T-helper 1 cell treated with Interleukin-12 subunit alpha and Interleukin-12 subunit beta and Interleukin-4 antibody, amounts not matched to agents 30 μg/mL and 1 μg/mL, for 36 hours (primary cell): ENCODE data around the gene PRICKLE2.

Experiments used
- H3K27ac Mint-ChIP-seq: one replicate; pipeline ENCODE4 v1.8.0; 2021; ENCODE audit warnings: mild to moderate bottlenecking, mixed read lengths
- H3K27me3 Mint-ChIP-seq: one replicate; pipeline ENCODE4 v1.8.0; 2021; ENCODE audit warnings: low read depth, mixed read lengths
- H3K36me3 Mint-ChIP-seq: one replicate; pipeline ENCODE4 v1.8.0; 2021; ENCODE audit warnings: low read depth, mixed read lengths
- H3K4me1 Mint-ChIP-seq: one replicate; pipeline ENCODE4 v1.8.0; 2021; ENCODE audit warnings: low read depth, mixed read lengths
- H3K4me3 Mint-ChIP-seq: one replicate; pipeline ENCODE4 v1.8.0; 2021; ENCODE audit warnings: mild to moderate bottlenecking, moderate library complexity, mixed read lengths
- H3K9me3 Mint-ChIP-seq: one replicate; pipeline ENCODE4 v1.8.0; 2021; ENCODE audit warnings: mixed read lengths

PRICKLE2 gene

GRCh38 chr3:64238971-64239667 is 13.9 kb upstream of the PRICKLE2 start:
- Mint-ChIP-seq H3K27ac (no peak overlapping the region), H3K27me3 (no peaks in the 10 kb centered on the region), H3K4me1 (no peaks in the 10 kb centered on the region), H3K9me3 (no peaks in the 10 kb centered on the region), H3K36me3 (no peaks in the 10 kb centered on the region), H3K4me3 (no peak overlapping the region)

DNA sequence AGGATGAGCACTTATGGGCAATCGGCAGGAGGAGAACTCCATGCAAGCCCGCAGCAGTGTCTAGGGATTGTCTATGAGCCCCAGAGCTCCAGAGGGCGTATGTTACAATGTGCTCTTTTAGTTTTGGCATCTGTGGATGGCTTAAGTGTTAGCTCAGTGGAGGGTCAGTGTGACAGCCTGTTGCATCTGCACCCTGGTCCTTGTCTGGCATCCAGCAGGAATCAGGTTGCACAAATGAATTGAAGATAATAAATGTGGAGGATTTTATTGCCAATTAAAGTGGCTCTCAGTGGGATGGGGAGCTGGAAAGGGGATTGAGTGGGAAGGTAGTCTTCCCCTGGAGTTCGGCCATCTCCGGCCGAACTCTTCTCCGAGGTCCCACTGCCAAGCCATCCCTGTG is 11.8 kb upstream of the PRICKLE2 start:
- Mint-ChIP-seq H3K36me3 (no peaks in the 10 kb centered on the region), H3K4me3 (no peak overlapping the region), H3K4me1 (no peaks in the 10 kb centered on the region), H3K27me3 (no peaks in the 10 kb centered on the region), H3K9me3 (no peaks in the 10 kb centered on the region), H3K27ac (no peak overlapping the region)

DNA sequence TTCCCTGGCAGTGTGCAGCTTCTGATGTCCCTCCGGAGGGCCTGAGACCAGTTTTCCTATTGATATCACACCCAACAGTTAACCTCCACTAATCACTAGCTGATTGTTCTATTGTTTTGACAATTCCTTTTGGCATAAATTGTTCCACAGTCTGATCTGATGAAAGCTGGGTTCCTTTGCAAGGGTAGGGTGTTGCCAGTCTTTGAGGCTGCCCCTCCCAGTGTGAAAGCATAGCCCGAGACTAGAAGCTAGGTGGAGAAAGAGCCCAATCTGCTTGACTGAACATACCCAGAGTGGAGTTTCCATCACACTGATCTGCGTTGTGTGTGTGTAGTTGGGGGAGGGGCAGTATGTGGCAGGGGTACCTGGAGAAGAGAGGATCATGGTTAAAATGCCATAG is 10.3 kb upstream of the PRICKLE2 start:
- H3K36me3 Mint-ChIP-seq = no peaks in the 10 kb centered on the region
- no peak overlapping the region for H3K4me3 Mint-ChIP-seq
- no peak overlapping the region for H3K27ac Mint-ChIP-seq
- no peaks in the 10 kb centered on the region for H3K4me1 Mint-ChIP-seq
- no peaks in the 10 kb centered on the region for H3K9me3 Mint-ChIP-seq
- no peaks in the 10 kb centered on the region for H3K27me3 Mint-ChIP-seq

GRCh38 chr3:64234571-64234970 is 9.3 kb upstream of the PRICKLE2 start:
- no peak overlapping the region for H3K4me3 Mint-ChIP-seq
- no peak overlapping the region for H3K27ac Mint-ChIP-seq
- H3K9me3 Mint-ChIP-seq = no peaks in the 10 kb centered on the region
- no peaks in the 10 kb centered on the region for H3K27me3 Mint-ChIP-seq
- no peaks in the 10 kb centered on the region for H3K36me3 Mint-ChIP-seq
- H3K4me1 Mint-ChIP-seq = no peaks in the 10 kb centered on the region

DNA sequence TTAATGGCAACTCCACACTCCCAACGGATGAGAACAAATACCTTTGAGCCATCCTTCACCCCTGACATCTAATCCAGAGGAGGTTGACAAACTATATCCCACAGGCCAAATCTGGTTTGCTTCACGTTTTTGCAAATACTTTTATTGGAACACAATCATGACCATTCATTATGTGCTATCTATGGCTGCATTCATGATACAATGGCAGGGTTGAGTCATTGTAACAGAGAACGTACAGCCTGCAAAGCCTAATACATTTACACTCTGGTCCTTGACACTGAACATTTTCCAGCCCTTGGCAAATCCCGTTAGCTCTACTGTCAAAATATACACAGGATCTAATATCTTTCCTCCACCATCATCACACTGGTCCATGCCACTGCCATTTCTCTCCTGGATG is 7.6 kb upstream of the PRICKLE2 start:
- Mint-ChIP-seq H3K9me3 (no peaks in the 10 kb centered on the region), H3K4me3 (no peak overlapping the region), H3K36me3 (no peaks in the 10 kb centered on the region), H3K4me1 (no peaks in the 10 kb centered on the region), H3K27ac (no peak overlapping the region), H3K27me3 (peaks cover 3% of the 10 kb centered on the region)

GRCh38 chr3:64229903-64230302 is 4.6 kb upstream of the PRICKLE2 start:
- no peaks in the 10 kb centered on the region for H3K4me1 Mint-ChIP-seq
- H3K4me3 Mint-ChIP-seq = no peak overlapping the region
- peaks cover 7% of the 10 kb centered on the region for H3K27me3 Mint-ChIP-seq

DNA sequence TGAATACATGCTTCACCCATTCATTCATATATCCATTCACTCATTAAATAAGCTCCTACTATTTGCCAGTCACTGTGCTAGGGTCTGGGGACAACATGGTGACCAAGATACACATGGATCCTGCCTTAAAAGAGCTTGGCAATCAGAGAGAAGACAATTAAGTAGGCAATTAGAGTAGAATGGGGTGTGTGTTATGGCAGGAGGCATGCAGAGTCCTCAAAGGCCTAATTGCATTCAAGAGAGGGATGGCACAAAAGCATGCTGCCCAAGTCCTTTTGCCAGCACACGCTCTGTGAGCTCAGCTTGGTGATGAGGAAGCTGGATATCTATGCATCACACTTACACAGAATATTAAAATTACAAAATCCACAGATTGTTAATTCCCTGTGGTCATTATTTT is 2.8 kb upstream of the PRICKLE2 start:
- Mint-ChIP-seq H3K27ac (no peak overlapping the region), H3K4me3 (no peak overlapping the region), H3K27me3 (peaks cover 9% of the 10 kb centered on the region), H3K36me3 (no peaks in the 10 kb centered on the region), H3K4me1 (no peaks in the 10 kb centered on the region), H3K9me3 (no peaks in the 10 kb centered on the region)

More at GRCh38 chr3:64229903-64230302, 4.6 kb upstream of the PRICKLE2 start:
- Mint-ChIP-seq H3K9me3 (no peaks in the 10 kb centered on the region), H3K36me3 (no peaks in the 10 kb centered on the region), H3K27ac (no peak overlapping the region)

DNA sequence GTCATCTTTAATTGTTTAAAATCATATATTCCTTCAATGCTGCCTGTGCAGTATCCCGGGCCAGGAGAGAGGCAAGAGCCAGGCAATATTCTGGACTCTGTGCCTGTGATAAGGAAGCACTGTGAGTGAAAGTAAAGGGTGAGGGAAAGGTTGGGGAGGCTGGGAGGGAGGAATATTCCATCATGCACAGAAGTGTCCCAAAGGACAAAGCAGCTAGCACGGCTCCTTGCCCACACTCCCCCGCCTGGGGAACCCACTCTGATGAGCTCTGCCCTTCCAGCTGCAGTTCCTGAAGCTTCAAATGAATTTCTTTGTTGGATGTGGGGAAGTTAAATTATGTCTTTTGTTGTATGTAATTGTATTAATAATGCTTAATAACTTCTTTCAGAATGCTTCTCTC is 1.5 kb upstream of the PRICKLE2 start:
- Mint-ChIP-seq H3K4me3 (no peak overlapping the region), H3K9me3 (no peaks in the 10 kb centered on the region), H3K36me3 (no peaks in the 10 kb centered on the region), H3K27me3 (peaks cover 9% of the 10 kb centered on the region), H3K27ac (no peak overlapping the region), H3K4me1 (no peaks in the 10 kb centered on the region)

- no peak overlapping the region for H3K27ac Mint-ChIP-seq
- no peaks in the 10 kb centered on the region for H3K4me1 Mint-ChIP-seq
- H3K27me3 Mint-ChIP-seq = peaks cover 9% of the 10 kb centered on the region
- H3K36me3 Mint-ChIP-seq = no peaks in the 10 kb centered on the region
- no peaks in the 10 kb centered on the region for H3K9me3 Mint-ChIP-seq
- H3K4me3 Mint-ChIP-seq = no peak overlapping the region
These were observed 631 bp upstream of the PRICKLE2 start for GRCh38 chr3:64225695-64226499.

- H3K9me3 Mint-ChIP-seq = no peaks in the 10 kb centered on the region
- no peaks in the 10 kb centered on the region for H3K36me3 Mint-ChIP-seq
- H3K4me1 Mint-ChIP-seq = no peaks in the 10 kb centered on the region
- H3K4me3 Mint-ChIP-seq = no peak overlapping the region
- no peak overlapping the region for H3K27ac Mint-ChIP-seq
- peaks cover 8% of the 10 kb centered on the region for H3K27me3 Mint-ChIP-seq
These were observed 1.2 kb downstream of the PRICKLE2 start for GRCh38 chr3:64223791-64224745.

GRCh38 chr3:64222501-64223111 is 2.7 kb downstream of the PRICKLE2 start:
- H3K4me1 Mint-ChIP-seq = no peaks in the 10 kb centered on the region
- no peaks in the 10 kb centered on the region for H3K36me3 Mint-ChIP-seq
- H3K4me3 Mint-ChIP-seq = no peak overlapping the region
- no peaks in the 10 kb centered on the region for H3K9me3 Mint-ChIP-seq
- peaks cover 6% of the 10 kb centered on the region for H3K27me3 Mint-ChIP-seq
- H3K27ac Mint-ChIP-seq = no peak overlapping the region

- Mint-ChIP-seq H3K27ac (no peak overlapping the region), H3K27me3 (peaks cover 6% of the 10 kb centered on the region), H3K4me1 (no peaks in the 10 kb centered on the region), H3K4me3 (no peak overlapping the region), H3K36me3 (no peaks in the 10 kb centered on the region), H3K9me3 (no peaks in the 10 kb centered on the region)
These were observed 3.6 kb downstream of the PRICKLE2 start for GRCh38 chr3:64221571-64222257.

GRCh38 chr3:64220161-64220914 is 4.9 kb downstream of the PRICKLE2 start:
- Mint-ChIP-seq H3K27me3 (peaks cover 6% of the 10 kb centered on the region), H3K36me3 (no peaks in the 10 kb centered on the region), H3K4me3 (no peak overlapping the region), H3K27ac (no peak overlapping the region), H3K4me1 (no peaks in the 10 kb centered on the region), H3K9me3 (no peaks in the 10 kb centered on the region)
